VCaP (cell line): ENCODE data around the gene SLX1A.
"Not testable (repeated sequence)": the region's sequence is repeated elsewhere in the genome, so short reads cannot be mapped to it uniquely, and the experiment has no call there.

Experiments used
- H3K27ac ChIP-seq: fragments of 450-650 bp; 2 replicates; pipeline ENCODE4 v1.5.1; 2017
- TF ChIP-seq, protein P1 (sequence below): fragments of 450-650 bp; conservative IDR thresholded peaks from 2 replicates; pipeline ENCODE4 v1.5.1; 2017; ENCODE audit warnings: mild to moderate bottlenecking, moderate library complexity

The SLX1A gene

DNA sequence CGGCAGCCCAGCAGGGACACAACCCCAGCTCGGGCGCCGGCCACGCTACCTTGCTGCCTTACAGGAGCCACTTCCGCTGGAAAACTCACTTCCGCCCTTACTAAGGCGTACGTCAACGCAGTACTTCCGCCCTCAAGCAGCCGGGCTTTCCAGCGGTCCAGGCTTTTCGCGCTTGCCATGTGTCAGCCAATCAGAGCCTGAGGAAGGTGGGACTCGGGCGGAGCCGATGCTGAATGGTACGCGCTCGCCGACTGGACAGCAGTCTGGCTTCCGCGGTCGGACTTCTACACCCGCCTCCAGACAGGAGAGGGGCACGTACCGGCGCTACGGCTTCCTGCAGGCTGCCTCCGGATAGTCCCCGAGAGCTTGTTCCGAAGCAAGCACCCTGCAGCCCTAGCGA, at the start of gene SLX1A, which contains the start of gene BOLA2B:
TSS of gene SLX1A (plus strand) at position 261 of the 400 bp plus-strand sequence. CDS start 210 bp downstream, outside the sequence.
TSS of gene BOLA2B (minus strand) at position 52 of the 400 bp plus-strand sequence. CDS start 71 bp downstream, outside the sequence.
- H3K27ac ChIP-seq = not testable (repeated sequence)

DNA sequence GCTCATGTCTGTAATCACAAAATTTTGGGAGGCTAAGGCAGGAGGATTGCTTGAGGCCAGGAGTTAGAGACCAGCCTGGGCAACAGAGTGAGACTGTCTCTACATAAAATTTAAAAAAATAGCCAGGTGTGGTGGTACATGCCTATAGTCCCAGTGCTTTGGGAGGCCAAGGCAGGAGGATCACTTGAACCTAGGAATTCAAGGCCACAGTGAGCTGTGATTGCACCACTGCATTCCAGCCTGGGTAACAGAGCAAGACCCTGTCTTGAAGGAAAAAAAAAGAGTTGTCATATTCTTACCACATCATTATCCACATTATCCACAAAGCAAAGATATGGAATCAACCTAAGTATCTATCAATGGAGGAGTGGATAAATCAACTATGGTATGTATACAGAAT, 49.7 kb upstream of the SLX1A start:
- H3K27ac ChIP-seq = no peak overlapping the region
- TF ChIP-seq, protein P1, sequence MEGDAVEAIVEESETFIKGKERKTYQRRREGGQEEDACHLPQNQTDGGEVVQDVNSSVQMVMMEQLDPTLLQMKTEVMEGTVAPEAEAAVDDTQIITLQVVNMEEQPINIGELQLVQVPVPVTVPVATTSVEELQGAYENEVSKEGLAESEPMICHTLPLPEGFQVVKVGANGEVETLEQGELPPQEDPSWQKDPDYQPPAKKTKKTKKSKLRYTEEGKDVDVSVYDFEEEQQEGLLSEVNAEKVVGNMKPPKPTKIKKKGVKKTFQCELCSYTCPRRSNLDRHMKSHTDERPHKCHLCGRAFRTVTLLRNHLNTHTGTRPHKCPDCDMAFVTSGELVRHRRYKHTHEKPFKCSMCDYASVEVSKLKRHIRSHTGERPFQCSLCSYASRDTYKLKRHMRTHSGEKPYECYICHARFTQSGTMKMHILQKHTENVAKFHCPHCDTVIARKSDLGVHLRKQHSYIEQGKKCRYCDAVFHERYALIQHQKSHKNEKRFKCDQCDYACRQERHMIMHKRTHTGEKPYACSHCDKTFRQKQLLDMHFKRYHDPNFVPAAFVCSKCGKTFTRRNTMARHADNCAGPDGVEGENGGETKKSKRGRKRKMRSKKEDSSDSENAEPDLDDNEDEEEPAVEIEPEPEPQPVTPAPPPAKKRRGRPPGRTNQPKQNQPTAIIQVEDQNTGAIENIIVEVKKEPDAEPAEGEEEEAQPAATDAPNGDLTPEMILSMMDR = no peak

DNA sequence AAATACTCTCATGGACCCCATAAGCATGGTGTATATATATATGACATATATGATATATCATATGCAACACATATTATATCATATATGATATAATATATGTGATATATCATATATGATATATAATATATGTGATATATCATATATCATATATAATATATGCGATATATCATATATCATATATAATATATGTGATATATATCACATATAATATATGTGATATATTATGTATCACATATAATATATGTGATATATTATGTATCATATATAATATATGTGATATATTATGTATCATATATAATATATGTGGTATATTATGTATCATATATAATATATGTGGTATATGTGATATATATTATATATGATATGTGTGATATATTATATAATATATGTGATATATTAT, 48.8 kb upstream of the SLX1A start:
- TF ChIP-seq, protein P1 = no peak
- H3K27ac ChIP-seq = no peak overlapping the region

DNA sequence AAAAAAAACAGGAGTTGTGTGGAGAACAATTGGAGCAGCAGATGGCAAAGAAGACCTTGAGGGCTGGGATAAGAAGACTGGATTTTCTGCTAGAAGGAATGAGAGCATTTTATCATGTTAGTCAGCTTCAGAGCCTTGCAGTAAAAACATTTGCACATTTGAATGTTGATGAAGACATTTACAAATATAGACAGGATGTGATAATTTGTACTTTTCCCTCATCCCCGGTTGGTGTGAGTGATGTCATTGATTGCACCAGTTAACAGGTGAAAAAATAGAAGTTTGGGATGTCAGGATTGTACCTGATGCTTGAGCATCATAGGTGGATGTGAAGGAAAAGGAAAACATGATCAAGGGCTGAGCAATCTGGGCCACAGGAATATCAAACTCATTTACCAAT, 48.0 kb upstream of the SLX1A start:
- H3K27ac ChIP-seq = no peak overlapping the region
- TF ChIP-seq, protein P1 = no peak

DNA sequence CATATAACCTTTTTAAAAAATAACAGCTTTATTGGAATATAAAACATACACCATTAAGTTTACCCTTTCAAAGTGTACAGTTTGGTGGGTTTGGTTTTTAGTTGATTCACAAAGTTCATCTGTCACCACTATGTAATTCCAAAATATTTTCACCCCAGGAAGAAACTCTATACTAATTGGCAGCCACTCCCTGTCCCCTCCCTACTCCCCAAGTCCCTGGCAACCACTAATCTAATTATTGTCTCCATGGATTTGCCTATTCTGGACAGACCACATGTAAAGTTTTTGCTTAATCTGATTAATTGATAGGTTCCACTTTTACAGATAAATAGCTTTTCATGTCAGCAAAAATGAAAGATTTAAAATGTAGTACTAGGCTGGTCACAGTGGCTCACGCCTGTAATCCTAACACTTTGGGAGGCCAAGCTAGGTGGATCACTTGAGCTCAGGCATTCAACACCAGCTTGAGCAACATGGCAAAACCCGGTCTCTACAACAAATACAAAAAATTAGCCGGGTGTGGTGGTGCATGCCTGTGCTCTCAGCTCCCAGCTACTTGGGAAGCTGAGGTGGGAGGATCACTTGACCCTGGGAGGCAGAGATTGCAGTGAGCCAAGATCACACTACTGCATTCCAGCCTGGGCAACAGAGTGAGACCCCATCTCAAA, 45.7 kb upstream of the SLX1A start:
- no peak overlapping the region for H3K27ac ChIP-seq
- TF ChIP-seq, protein P1 = no peak

DNA sequence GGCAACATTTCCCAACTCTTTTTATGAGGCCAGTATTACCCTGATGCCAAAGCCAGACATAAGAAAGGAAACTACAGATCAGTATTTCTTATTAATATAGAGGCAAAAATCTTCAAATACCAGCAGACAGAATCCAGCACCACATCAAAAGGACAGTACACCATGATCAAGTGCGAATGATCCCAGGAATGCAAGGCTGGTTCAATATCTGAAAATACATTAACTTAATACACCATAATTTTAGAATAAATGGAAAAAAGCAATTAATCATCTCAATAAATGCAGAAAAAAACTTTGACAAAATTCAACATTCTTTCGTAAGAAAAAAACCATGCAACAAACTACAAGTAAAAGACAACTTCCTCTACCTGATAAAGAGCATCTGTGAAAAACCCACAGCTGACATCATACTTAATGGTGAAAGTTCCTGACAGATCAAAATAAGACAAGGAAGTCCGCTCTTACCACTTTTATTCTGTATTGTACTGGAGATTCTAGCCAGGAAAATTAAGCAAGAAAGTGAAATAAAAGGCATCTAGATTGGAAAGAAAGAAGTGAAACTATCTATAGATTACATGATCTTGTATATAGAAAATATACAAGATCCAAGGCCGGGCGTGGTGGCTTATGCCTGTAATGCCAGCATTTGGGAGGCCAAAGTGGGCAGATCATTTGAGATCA, 44.3 kb upstream of the SLX1A start:
- H3K27ac ChIP-seq = no peak overlapping the region
- TF ChIP-seq, protein P1 = no peak

DNA sequence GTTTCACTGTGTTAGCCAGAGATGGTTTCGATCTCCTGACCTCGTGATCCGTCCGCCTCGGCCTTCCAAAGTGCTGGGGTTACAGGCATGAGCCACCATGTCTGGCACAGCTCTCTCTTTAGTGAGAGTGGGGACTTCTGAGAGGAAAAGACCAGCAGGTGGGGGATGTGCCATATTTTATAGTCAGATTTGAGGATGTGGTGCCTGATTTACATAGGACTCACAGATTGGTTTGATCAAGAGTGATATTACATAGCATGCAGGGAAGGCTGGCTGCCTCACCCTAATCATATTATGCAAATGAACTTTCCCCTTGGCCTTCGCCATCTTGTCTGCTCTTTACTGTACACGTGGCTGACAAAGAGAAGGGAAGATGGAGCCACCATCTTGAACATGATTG, 42.6 kb upstream of the SLX1A start:
- TF ChIP-seq, protein P1 = no peak
- H3K27ac ChIP-seq = no peak overlapping the region

DNA sequence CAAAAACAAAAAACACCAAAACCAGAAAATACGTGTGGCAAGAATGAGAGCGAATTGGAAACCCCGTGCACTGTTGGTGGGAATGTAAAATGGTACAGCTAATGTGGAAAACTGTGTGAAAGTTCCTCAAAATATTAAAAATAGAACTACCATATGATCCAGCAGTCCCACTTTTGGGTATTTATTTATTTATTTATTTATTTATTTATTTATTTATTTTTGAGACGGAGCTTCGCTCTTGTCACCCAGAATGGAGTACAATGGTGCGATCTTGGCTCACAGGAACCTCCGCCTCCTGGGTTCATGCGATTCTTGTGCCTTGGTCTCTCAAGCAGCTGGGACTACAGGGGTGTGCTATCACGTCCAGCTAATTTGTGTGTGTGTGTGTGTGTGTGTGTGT, 41.2 kb upstream of the SLX1A start:
- TF ChIP-seq, protein P1 = no peak
- no peak overlapping the region for H3K27ac ChIP-seq
